GM12891 (cell line): Measurements from ENCODE around the gene FAM72A.
"Not testable (repeated sequence)": the region's sequence is repeated elsewhere in the genome, so short reads cannot be mapped to it uniquely, and the experiment has no call there.

Experiments used
- PAX5 ChIP-seq: IDR thresholded peaks from 2 replicates; pipeline ENCODE4 v1.6.1; 2011; ENCODE audit warnings: low read length, moderate library complexity, mild to moderate bottlenecking; ENCODE audit not compliant: insufficient read depth, severe bottlenecking
- POLR2A ChIP-seq: IDR thresholded peaks from 2 replicates; pipeline ENCODE4 v1.6.1; 2011; ENCODE audit warnings: low read depth, low read length, control low read depth
- POLR2AphosphoS5 ChIP-seq: IDR thresholded peaks from 2 replicates; pipeline ENCODE4 v1.6.1; 2011; ENCODE audit warnings: low read depth, low read length, control low read depth
- POU2F2 ChIP-seq: IDR thresholded peaks from 2 replicates; pipeline ENCODE4 v1.6.1; 2011; ENCODE audit warnings: low read depth, mild to moderate bottlenecking, control low read depth, low read length, moderate library complexity
- TAF1 ChIP-seq: IDR thresholded peaks from 2 replicates; pipeline ENCODE4 v1.6.1; 2011; ENCODE audit warnings: low read depth, low read length, control low read depth

GRCh38 chr1:206186826-206187225 is 15.8 kb downstream of the FAM72A start:
- not testable (repeated sequence) for TF ChIP-seq POLR2A, TAF1, POLR2AphosphoS5, POU2F2, PAX5
